IMR-90 (cell line): ENCODE results near the gene PKP4. TPM values are rescaled to one million over a fixed set of nuclear protein-coding genes. Genes with fewer than 3 reads are reported as not detected.

Source experiments
- ATAC-seq: fragments of 200-7000 bp; cut with Tn5 transposase; 2 replicates; pipeline ENCODE4 v1.9.1; 2020; ENCODE audit warnings: low read depth, mild to moderate bottlenecking, moderate library complexity
- BruUV-seq: library from RNA; stranded (reverse); fragments of 400-500 nt; replicated peaks from 2 replicates; lab custom pipeline; 2021; lab: Mats Ljungman, UMichigan
- CTCF ChIA-PET: fragments of 300-600 bp; formaldehyde crosslinking; extraction: SDS; loops from one replicate; lab custom pipeline; 2021; ENCODE audit warnings: antibody characterized with exemption; lab: Yijun Ruan, JAX
- POLR2A ChIA-PET: fragments of 300-600 bp; sonication (Branson Sonifier 250); formaldehyde crosslinking; loops from one replicate; lab custom pipeline; 2022; ENCODE audit warnings: antibody characterized with exemption; ENCODE audit not compliant: unreplicated experiment; lab: Charles Lee
- DNase-seq: peaks from one replicate; pipeline ENCODE4 v3.0.0; 2013
- H2AFZ ChIP-seq: replicated peaks from 2 replicates; pipeline ENCODE3; 2013; ENCODE audit warnings: low read length, mild to moderate bottlenecking; ENCODE audit not compliant: poor library complexity
- H2AK5ac ChIP-seq: 2 replicates; pipeline ENCODE4 v1.6.1; 2013; ENCODE audit warnings: low read depth, low read length, inconsistent platforms
- H2AK9ac ChIP-seq: replicated peaks from 2 replicates; pipeline ENCODE3; 2013; ENCODE audit warnings: mild to moderate bottlenecking, low read depth, low read length, moderate library complexity; ENCODE audit not compliant: poor library complexity
- H2BK120ac ChIP-seq: 2 replicates; pipeline ENCODE4 v1.6.1; 2013; ENCODE audit warnings: low read depth, low read length, inconsistent platforms
- H2BK15ac ChIP-seq: 3 replicates; pipeline ENCODE4 v1.6.1; 2013; ENCODE audit warnings: low read depth, low read length, inconsistent platforms
- H2BK20ac ChIP-seq: 2 replicates; pipeline ENCODE4 v1.6.1; 2013; ENCODE audit warnings: low read depth, mild to moderate bottlenecking, inconsistent platforms, low read length, moderate library complexity
- H2BK5ac ChIP-seq: 2 replicates; pipeline ENCODE4 v1.6.1; 2013; ENCODE audit warnings: mild to moderate bottlenecking, low read depth, low read length, inconsistent platforms; ENCODE audit not compliant: poor library complexity, severe bottlenecking
- H3K14ac ChIP-seq: replicated peaks from 2 replicates; pipeline ENCODE4 v1.6.1; 2013; ENCODE audit warnings: low read depth, low read length, inconsistent platforms
- H3K18ac ChIP-seq: 2 replicates; pipeline ENCODE4 v1.6.1; 2013; ENCODE audit warnings: low read depth, low read length, control low read depth
- H3K23ac ChIP-seq: 2 replicates; pipeline ENCODE4 v1.6.1; 2013; ENCODE audit warnings: low read depth, low read length, inconsistent platforms
- H3K27ac ChIP-seq: 2 replicates; pipeline ENCODE4 v1.5.1; 2013; ENCODE audit warnings: mild to moderate bottlenecking, control low read depth, low read length; ENCODE audit not compliant: insufficient read depth
- H3K27me3 ChIP-seq: 2 replicates; pipeline ENCODE4 v1.6.1; 2013; ENCODE audit warnings: low read length; ENCODE audit not compliant: control insufficient read depth, insufficient read depth
- H3K36me3 ChIP-seq: 2 replicates; pipeline ENCODE4 v1.6.1; 2013; ENCODE audit warnings: low read length, mixed read lengths; ENCODE audit not compliant: control insufficient read depth, insufficient read depth
- H3K4ac ChIP-seq: 2 replicates; pipeline ENCODE4 v1.6.1; 2013; ENCODE audit warnings: low read depth, low read length, inconsistent platforms
- H3K4me1 ChIP-seq: 2 replicates; pipeline ENCODE4 v1.6.1; 2013; ENCODE audit warnings: low read length, mixed read lengths; ENCODE audit not compliant: control insufficient read depth, insufficient read depth
- H3K4me2 ChIP-seq: 2 replicates; pipeline ENCODE4 v1.6.1; 2013; ENCODE audit warnings: low read depth, mild to moderate bottlenecking, control low read depth, low read length, moderate library complexity
- H3K4me3 ChIP-seq: 2 replicates; pipeline ENCODE4 v1.5.1; 2013; ENCODE audit warnings: low read depth, mild to moderate bottlenecking, control low read depth, low read length, moderate library complexity; ENCODE audit not compliant: insufficient read depth
- H3K56ac ChIP-seq: 2 replicates; pipeline ENCODE4 v1.6.1; 2013; ENCODE audit warnings: low read length, inconsistent platforms; ENCODE audit not compliant: insufficient read depth; ENCODE audit errors: extremely low read depth
- H3K79me1 ChIP-seq, 2 experiments: 2 replicates each; pipeline ENCODE4 v1.6.1; 2013; ENCODE audit warnings: low read length in 2 of 2, inconsistent platforms in 1 of 2, low read depth in 1 of 2
- H3K9ac ChIP-seq: 2 replicates; pipeline ENCODE4 v1.6.1; 2013; ENCODE audit warnings: low read depth, low read length, control low read depth
- H3K9me1 ChIP-seq: 2 replicates; pipeline ENCODE4 v1.6.1; 2013; ENCODE audit warnings: low read length, inconsistent platforms; ENCODE audit not compliant: insufficient read depth
- H3K9me3 ChIP-seq: 2 replicates; pipeline ENCODE4 v1.6.1; 2013; ENCODE audit warnings: low read length; ENCODE audit not compliant: control insufficient read depth, insufficient read depth
- H4K20me1 ChIP-seq: 2 replicates; pipeline ENCODE4 v1.6.1; 2013; ENCODE audit warnings: low read length, inconsistent platforms; ENCODE audit not compliant: insufficient read depth
- H4K5ac ChIP-seq: 2 replicates; pipeline ENCODE4 v1.6.1; 2013; ENCODE audit warnings: mild to moderate bottlenecking, low read depth, low read length, control low read depth
- H4K8ac ChIP-seq, 2 experiments: 2 replicates each; pipeline ENCODE4 v1.6.1; 2013; ENCODE audit warnings: low read depth in 2 of 2, low read length in 2 of 2, control low read depth in 1 of 2, inconsistent platforms in 1 of 2
- H4K91ac ChIP-seq: 2 replicates; pipeline ENCODE4 v1.6.1; 2013; ENCODE audit warnings: low read depth, low read length, inconsistent platforms; ENCODE audit not compliant: insufficient read depth
- BHLHE40 ChIP-seq: fragments of 150-350 bp; IDR thresholded peaks from 2 replicates; pipeline ENCODE4 v1.6.1; 2016; ENCODE audit warnings: mild to moderate bottlenecking, low read depth, low read length
- CEBPB ChIP-seq: IDR thresholded peaks from 2 replicates; pipeline ENCODE4 v1.6.1; 2012; ENCODE audit warnings: low read depth, low read length, improper control_type of control experiment
- CHD1 ChIP-seq: IDR thresholded peaks from 2 replicates; pipeline ENCODE4 v1.6.1; 2012; ENCODE audit warnings: low read depth, low read length, improper control_type of control experiment
- CTCF ChIP-seq: conservative IDR thresholded peaks from 2 replicates; pipeline ENCODE4 v1.5.1; 2012; ENCODE audit warnings: mild to moderate bottlenecking, low read depth, low read length, improper control_type of control experiment
- FOS ChIP-seq: fragments of 150-350 bp; IDR thresholded peaks from 2 replicates; pipeline ENCODE4 v1.6.1; 2016; ENCODE audit warnings: low read depth, low read length
- MAFK ChIP-seq: IDR thresholded peaks from 2 replicates; pipeline ENCODE4 v1.6.1; 2012; ENCODE audit warnings: low read depth, low read length, improper control_type of control experiment
- MAZ ChIP-seq: IDR thresholded peaks from 2 replicates; pipeline ENCODE4 v1.6.1; 2012; ENCODE audit warnings: low read depth, mild to moderate bottlenecking, low read length, improper control_type of control experiment, moderate library complexity, borderline replicate concordance
- MXI1 ChIP-seq: IDR thresholded peaks from 2 replicates; pipeline ENCODE4 v1.6.1; 2012; ENCODE audit warnings: low read depth, mild to moderate bottlenecking, low read length, moderate library complexity, borderline replicate concordance
- POLR2A ChIP-seq: IDR thresholded peaks from 2 replicates; pipeline ENCODE4 v1.6.1; 2012; ENCODE audit warnings: mild to moderate bottlenecking, low read depth, low read length
- RAD21 ChIP-seq: IDR thresholded peaks from 2 replicates; pipeline ENCODE4 v1.6.1; 2012; ENCODE audit warnings: low read length, improper control_type of control experiment
- RCOR1 ChIP-seq: IDR thresholded peaks from 2 replicates; pipeline ENCODE4 v1.6.1; 2012; ENCODE audit warnings: mild to moderate bottlenecking, low read length, improper control_type of control experiment; ENCODE audit not compliant: insufficient replicate concordance
- SMC3 ChIP-seq: fragments of 150-350 bp; IDR thresholded peaks from 2 replicates; pipeline ENCODE4 v1.6.1; 2016; ENCODE audit warnings: low read depth, mild to moderate bottlenecking, antibody characterized with exemption, low read length, moderate library complexity
- USF2 ChIP-seq: fragments of 150-350 bp; IDR thresholded peaks from 2 replicates; pipeline ENCODE4 v1.6.1; 2017; ENCODE audit warnings: mild to moderate bottlenecking, antibody characterized with exemption, low read length, low read depth
- dilution Hi-C: fragments of 300-500 bp; cut with HindIII; formaldehyde crosslinking; loops from one replicate; pipeline ENCODE4 v1.14.3; 2018; ENCODE audit warnings: low sequenced_read_pairs; ENCODE audit not compliant: unreplicated experiment
- in situ Hi-C: fragments of 300-500 bp; cut with MboI; formaldehyde crosslinking; loops from 3 replicates; pipeline ENCODE4 v1.14.3; 2019; ENCODE audit warnings: low sequenced_read_pairs, inconsistent platforms, mixed read lengths
- intact Hi-C: fragments of 100-400 bp; cut with micrococcal nuclease; formaldehyde crosslinking; loops from 2 replicates; pipeline ENCODE4 v1.10.0; 2022
- polyA plus RNA-seq, 3 experiments: library from polyadenylated mRNA; depleted of rRNA; stranded (reverse); fragments of >200 nt; gene quantifications; 2 replicates each; pipeline ENCODE4 v1.2.3, GENCODE V29; 2012; ENCODE audit warnings: low replicate concordance in 1 of 3
- total RNA-seq: library from RNA; depleted of rRNA; stranded (reverse); fragments of >200 nt; gene quantifications from 2 replicates; pipeline ENCODE4 v1.2.3, GENCODE V29; 2012

The PKP4 gene
- total and polyA plus RNA-seq, 2 of the 4 experiments (the other 2 are of a cell fraction) = 20.1 to 37.8 TPM

GRCh38 chr2:158482594-158482993, 25.8 kb downstream of the PKP4 start:
- in situ Hi-C loops = no loop called here
- no peak overlapping the region for H3K9ac ChIP-seq
- intact Hi-C loops = loop anchor here (1.0 kb wide), 1 partner anchor 64 kb away; no protein-coding TSS in a partner anchor
- H3K4me1 ChIP-seq = peaks cover 4% of the 10 kb centered on the region; the same call in 1 of the 2 replicates
- H3K27me3 ChIP-seq = no peaks in the 10 kb centered on the region
- BruUV-seq = no TSS peak
- H4K91ac ChIP-seq = no peak overlapping the region
- no peak overlapping the region for H3K4ac ChIP-seq
- ATAC-seq = no peak
- dilution Hi-C loops = no loop called here
- H3K27ac ChIP-seq = no peak overlapping the region
- DNase-seq = peak; percentile 27
- no peaks in the 10 kb centered on the region for H3K9me3 ChIP-seq
- ChIA-PET CTCF (no interaction called here), POLR2A (no interaction called here)
- H3K56ac ChIP-seq = no peak overlapping the region
- H3K18ac ChIP-seq = no peak overlapping the region
- peaks cover 17 to 36% of the 10 kb centered on the region in 2 experiments for H3K79me1 ChIP-seq
- H4K8ac ChIP-seq = no peak overlapping the region
- no peak overlapping the region for H3K4me2 ChIP-seq
- H2BK15ac ChIP-seq = no peak overlapping the region
- H2BK120ac ChIP-seq = no peak overlapping the region
- no peak overlapping the region for H2AK5ac ChIP-seq
- peaks cover 9% of the 10 kb centered on the region; the same call in 1 of the 2 replicates for H4K20me1 ChIP-seq
- TF ChIP-seq CTCF (no peak), POLR2A (no peak), MAFK (no peak), MXI1 (no peak), BHLHE40 (no peak), CEBPB (no peak), CHD1 (no peak), MAZ (no peak), USF2 (no peak), RAD21 (no peak), FOS (no peak), RCOR1 (no peak), SMC3 (no peak)
- H2AK9ac ChIP-seq = no peak overlapping the region
- H3K4me3 ChIP-seq = no peak overlapping the region
- no peak overlapping the region for H2BK5ac ChIP-seq
- no peak overlapping the region for H3K14ac ChIP-seq
- H3K36me3 ChIP-seq = no peaks in the 10 kb centered on the region
- peaks cover 8% of the 10 kb centered on the region; the same call in 1 of the 2 replicates for H3K9me1 ChIP-seq
- no peak overlapping the region for H3K23ac ChIP-seq
- no peak overlapping the region for H2AFZ ChIP-seq
- no peak overlapping the region for H2BK20ac ChIP-seq
- H4K5ac ChIP-seq = no peak overlapping the region
